HepG2 (cell line): ENCODE results near the gene IGBP1.

Experiments
- CTCF ChIP-seq: sonication (generic); formaldehyde crosslinking; IDR thresholded peaks from 2 replicates; pipeline ENCODE4 v1.5.0; 2020; ENCODE audit warnings: mild to moderate bottlenecking, missing genetic modification reagents, moderate library complexity
- GPBP1L1 ChIP-seq: sonication (generic); formaldehyde crosslinking; IDR thresholded peaks from 2 replicates; pipeline ENCODE4 v1.5.0; 2020; ENCODE audit warnings: mild to moderate bottlenecking, missing genetic modification reagents
- NR3C1 ChIP-seq: sonication (generic); formaldehyde crosslinking; IDR thresholded peaks from 2 replicates; pipeline ENCODE4 v1.4.0; 2020; ENCODE audit warnings: missing genetic modification reagents
- PITX1 ChIP-seq: sonication (generic); formaldehyde crosslinking; IDR thresholded peaks from 2 replicates; pipeline ENCODE4 v1.5.1; 2020; ENCODE audit warnings: mild to moderate bottlenecking, missing genetic modification reagents
- POLR2A ChIP-seq, 2 experiments: IDR thresholded peaks; 2 replicates each; pipeline ENCODE4 v1.6.1; 2011; ENCODE audit warnings: low read depth in 2 of 2, low read length in 2 of 2, mild to moderate bottlenecking in 1 of 2, moderate library complexity in 1 of 2; ENCODE audit not compliant: insufficient read depth in 1 of 2
- SNAPC2 ChIP-seq: sonication (generic); formaldehyde crosslinking; IDR thresholded peaks from 2 replicates; pipeline ENCODE4 v1.8.1; 2022; ENCODE audit warnings: mild to moderate bottlenecking, missing genetic modification reagents
- ZBTB34 ChIP-seq: sonication (generic); formaldehyde crosslinking; IDR thresholded peaks from 2 replicates; pipeline ENCODE4 v1.8.0; 2022; ENCODE audit warnings: mild to moderate bottlenecking, missing genetic modification reagents
- ZFP41 ChIP-seq: sonication (generic); formaldehyde crosslinking; IDR thresholded peaks from 2 replicates; pipeline ENCODE4 v1.4.0; 2020; ENCODE audit warnings: mild to moderate bottlenecking, missing genetic modification reagents, borderline replicate concordance
- ZNF431 ChIP-seq: sonication (generic); formaldehyde crosslinking; IDR thresholded peaks from 2 replicates; pipeline ENCODE4 v1.9.0; 2022; ENCODE audit warnings: missing genetic modification reagents, low read depth, mild to moderate bottlenecking, borderline replicate concordance
- ZNF740 ChIP-seq: sonication (generic); formaldehyde crosslinking; IDR thresholded peaks from 2 replicates; pipeline ENCODE4 v1.4.0; 2020; ENCODE audit warnings: missing genetic modification reagents

GRCh38 chrX:70087857-70088630 is 45.2 kb upstream of the IGBP1 start:
- TF ChIP-seq CTCF (CRISPR knock-in tag) (no peak), ZBTB34 (CRISPR knock-in tag) (no peak), SNAPC2 (no peak), ZNF740 (no peak), POLR2A (IDR thresholded peaks at IDR 0.05; ENCODE audit: insufficient read depth in 1 of 2, low read depth in 2 of 2, low read length in 2 of 2) (no peak), ZNF431 (CRISPR knock-in tag) (no peak), PITX1 (no peak), GPBP1L1 (CRISPR knock-in tag) (no peak), ZFP41 (CRISPR knock-in tag) (no peak), NR3C1 (CRISPR knock-in tag) (no peak)
